Kidney (tissue), 14 donors: ENCODE measurements around the gene NEU1. TPM values are rescaled to one million over a fixed set of nuclear protein-coding genes. Genes with fewer than 3 reads are reported as not detected.
"Not testable (repeated sequence)": the region's sequence is repeated elsewhere in the genome, so short reads cannot be mapped to it uniquely, and the experiment has no call there.

Source experiments
- DNase-seq, 5 donors: peaks; one replicate each; pipeline ENCODE4 v3.0.0-alpha.2; 2013 to 2020
- FAIRE-seq: peaks from 2 replicates; lab custom pipeline; 2012; peaks lifted over from hg19 to GRCh38; lab: Jason Lieb, UNC
- H3K27ac ChIP-seq, 2 donors: one replicate each; pipeline ENCODE4 v1.7.0; 2013; ENCODE audit warnings: low read depth in 2 of 2, low read length in 2 of 2, inconsistent platforms in 1 of 2
- H3K27me3 ChIP-seq: one replicate; pipeline ENCODE4 v1.7.1; 2013; ENCODE audit warnings: low read length, inconsistent platforms; ENCODE audit not compliant: control insufficient read depth, insufficient read depth
- H3K36me3 ChIP-seq, 3 donors: one replicate each; pipeline versions ENCODE4 v1.7.0 to v1.7.1; 2013; ENCODE audit warnings: low read length in 3 of 3, control low read depth in 1 of 3, inconsistent platforms in 1 of 3; ENCODE audit not compliant: insufficient read depth in 3 of 3, control insufficient read depth in 2 of 3
- H3K4me1 ChIP-seq, 3 donors: one replicate each; pipeline versions ENCODE4 v1.7.0 to v1.7.1; 2013; ENCODE audit warnings: low read length in 3 of 3, inconsistent platforms in 1 of 3, low read depth in 1 of 3; ENCODE audit not compliant: control insufficient read depth in 2 of 3, insufficient read depth in 2 of 3
- H3K4me3 ChIP-seq, 3 donors: one replicate each; pipeline versions ENCODE4 v1.7.0 to v1.8.1; 2013; ENCODE audit warnings: low read length in 3 of 3, control low read depth in 1 of 3, inconsistent platforms in 1 of 3
- H3K9ac ChIP-seq, 3 donors: one replicate each; pipeline versions ENCODE4 v1.7.0 to v1.7.1; 2013; ENCODE audit warnings: low read length in 3 of 3, control low read depth in 1 of 3, inconsistent platforms in 1 of 3
- H3K9me3 ChIP-seq, 3 donors: one replicate each; pipeline versions ENCODE4 v1.7.0 to v1.7.1; 2013; ENCODE audit warnings: low read length in 3 of 3, control low read depth in 1 of 3, inconsistent platforms in 1 of 3; ENCODE audit not compliant: control insufficient read depth in 2 of 3, insufficient read depth in 1 of 3
- CTCF ChIP-seq: IDR thresholded peaks from 3 replicates; pipeline ENCODE4 v1.5.1; 2012; ENCODE audit warnings: mild to moderate bottlenecking, moderate library complexity, borderline replicate concordance; ENCODE audit not compliant: insufficient read depth; ENCODE audit errors: extremely low read depth
- intact Hi-C: fragments of 100-400 bp; cut with DNase I; formaldehyde crosslinking; loops from one replicate; pipeline ENCODE4 v1.11.1; 2022
- polyA plus RNA-seq: library from polyadenylated mRNA; stranded (reverse); fragments of 350-450 nt; fragmentation: Illumina TruSeq; extraction: RNeasy Lipid Tissue Mini Kit (QIAGEN cat#74804); gene quantifications from one replicate; pipeline ENCODE4 v1.2.3, GENCODE V29; 2014; ENCODE audit warnings: low read depth, low replicate concordance; ENCODE audit not compliant: insufficient read depth
- total RNA-seq: library from RNA; stranded (reverse); fragmentation: NEBNext Ultra II Directional; extraction: Animal tissue kit (Norgen Biotek cat#: 25700); gene quantifications from one replicate; pipeline ENCODE4 v1.2.1, GENCODE V29; 2021
- donor health status: control.
- donor health status: control.
- donor health status: control.
- donor health status: control.
- donor health status: control.
- donor health status: DM: yes; HTN: yes; CAD: no.
- donor health status: Normal renal cell carcinoma (clear cell type).

NEU1 gene
- total and polyA plus RNA-seq, 2 donors from 2014 or later: 66.9 to 131 TPM

- no peak for TF ChIP-seq CTCF
- Histone ChIP-seq H3K27ac (no peak overlapping the region), H3K9ac (no peak overlapping the region), H3K9me3 (no peaks in the 10 kb centered on the region), H3K4me1 (peaks cover 0 to 18% (median 7%) of the 10 kb centered on the region in 3 donors), H3K36me3 (peaks cover 0 to 3% (median 0%) of the 10 kb centered on the region in 3 donors), H3K27me3 (no peaks in the 10 kb centered on the region), H3K4me3 (no peak overlapping the region)
- DNase-seq (peak in 2 of 5 donors; percentile 38 to 52), FAIRE-seq (no peak)
- intact Hi-C loops: no loop called here
These were observed 6.7 kb upstream of the NEU1 start for GRCh38 chr6:31869343-31869742.

- intact Hi-C loops, H3K36me3 ChIP-seq: not testable (repeated sequence)
- H3K4me1 ChIP-seq: peaks cover 0 to 18% (median 10%) of the 10 kb centered on the region in 3 donors
These were observed 6.0 kb upstream of the NEU1 start for GRCh38 chr6:31868658-31868971.

DNA sequence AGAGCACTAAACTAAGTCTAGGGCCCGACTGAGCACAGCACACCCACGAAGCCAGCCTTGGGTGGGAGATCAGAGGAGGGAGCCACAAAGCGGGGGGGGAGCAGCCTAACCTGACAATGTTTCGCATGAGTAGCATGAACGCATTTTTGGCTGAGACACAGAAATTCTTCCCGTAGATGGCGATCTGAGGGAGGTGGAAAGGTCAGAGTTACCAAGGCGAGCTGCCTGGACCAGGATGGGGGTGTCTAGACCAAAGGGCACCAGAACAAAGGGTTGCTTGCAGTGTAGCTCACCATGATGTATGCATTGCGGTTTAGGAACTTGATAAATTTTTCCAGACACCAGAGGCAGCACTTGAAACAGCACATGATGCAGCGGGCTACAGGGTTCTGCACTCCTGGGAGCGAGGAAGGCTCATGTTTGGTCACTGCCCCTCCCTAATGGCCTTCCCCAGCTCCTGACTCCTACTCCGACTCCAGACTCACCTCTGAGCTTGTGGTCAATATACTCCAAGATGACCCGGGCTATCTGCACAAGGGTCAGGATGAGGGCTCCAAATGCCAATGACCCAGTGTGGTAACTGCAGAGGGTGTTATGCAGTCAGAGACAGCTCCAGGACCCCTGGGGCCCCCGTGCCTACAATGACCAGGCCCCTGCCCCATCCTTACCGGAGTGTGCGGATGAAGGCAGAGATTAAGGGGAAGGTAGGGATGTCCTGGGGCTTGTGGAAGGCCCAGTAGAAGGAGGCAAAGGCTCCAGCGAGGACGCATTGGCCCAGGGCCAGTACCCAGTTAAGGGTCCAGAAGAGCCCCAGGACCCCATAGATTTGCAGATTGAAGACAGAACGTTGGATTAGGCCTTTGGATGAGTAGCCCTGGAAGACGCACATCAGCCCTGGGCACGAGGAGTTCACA lies 2.8 kb upstream of the NEU1 start:
- H3K36me3 ChIP-seq: peaks cover 0 to 7% (median 0%) of the 10 kb centered on the region in 3 donors
- DNase-seq (peak in 3 of 5 donors; percentile 36 to 65 (median 46)), FAIRE-seq (no peak)
- H3K9ac ChIP-seq: no peak overlapping the region
- peak overlapping the region; percentile 43 to 48 for H3K27ac ChIP-seq
- peaks cover 0 to 20% (median 10%) of the 10 kb centered on the region in 3 donors for H3K4me1 ChIP-seq
- H3K4me3 ChIP-seq: no peak overlapping the region
- intact Hi-C loops: no loop called here
- no peak for TF ChIP-seq CTCF
- no peaks in the 10 kb centered on the region for H3K9me3 ChIP-seq
- H3K27me3 ChIP-seq: no peaks in the 10 kb centered on the region

More at GRCh38 chr6:31868658-31868971, 6.0 kb upstream of the NEU1 start:
- H3K27ac ChIP-seq, H3K4me3 ChIP-seq, DNase-seq, H3K9ac ChIP-seq, H3K9me3 ChIP-seq, FAIRE-seq, H3K27me3 ChIP-seq: not testable (repeated sequence)

- peak in 1 of 5 donors; percentile 39 for DNase-seq
- Histone ChIP-seq H3K9ac (no peak overlapping the region), H3K36me3 (peaks cover 0 to 12% (median 6%) of the 10 kb centered on the region in 3 donors), H3K27me3 (no peaks in the 10 kb centered on the region), H3K9me3 (no peaks in the 10 kb centered on the region), H3K4me1 (peaks cover 0 to 18% (median 10%) of the 10 kb centered on the region in 3 donors), H3K4me3 (no peak overlapping the region), H3K27ac (no peak overlapping the region)
- no peak for FAIRE-seq
- no peak for TF ChIP-seq CTCF
- intact Hi-C loops: no loop called here
These were observed 2.2 kb upstream of the NEU1 start for GRCh38 chr6:31864818-31865204.

DNA sequence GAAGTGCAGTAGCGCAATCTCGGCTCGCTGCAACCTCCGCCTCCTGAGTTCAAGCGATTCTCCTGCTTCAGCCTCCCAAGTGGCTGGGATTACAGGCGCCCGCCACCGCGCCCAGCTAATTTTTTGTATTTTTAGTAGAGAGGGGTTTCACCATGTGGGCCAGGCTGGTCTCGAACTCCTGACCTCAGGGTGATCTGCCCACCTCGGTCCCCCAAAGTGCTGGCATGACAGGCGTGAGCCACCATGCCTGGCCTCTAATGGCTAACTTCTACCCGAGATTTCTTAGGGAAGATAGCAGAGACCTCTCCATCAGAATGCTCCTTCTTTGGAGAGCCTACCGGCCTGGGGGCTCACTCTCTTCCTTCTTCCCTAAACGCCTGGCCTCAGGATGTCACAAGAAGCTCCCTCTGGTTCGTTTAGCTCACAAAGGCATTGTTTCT lies 1.5 kb upstream of the NEU1 start:
- FAIRE-seq, intact Hi-C loops, DNase-seq, H3K27me3 ChIP-seq, H3K9ac ChIP-seq, H3K27ac ChIP-seq, H3K9me3 ChIP-seq: not testable (repeated sequence)
- Histone ChIP-seq H3K4me3 (peak overlapping the region; percentile 55 to 98 (median 63)), H3K4me1 (peaks cover 0 to 18% (median 10%) of the 10 kb centered on the region in 3 donors), H3K36me3 (peaks cover 0 to 15% (median 12%) of the 10 kb centered on the region in 3 donors)
